CD4-positive, alpha-beta T cell treated with Interleukin-10 for 1 hour (primary cell): Measurements from ENCODE around the gene JSRP1.
A peak's percentile ranks its signal among the peaks of the same experiment; 100 is the strongest.

Experiments used
- DNase-seq: peaks from one replicate; pipeline ENCODE4 v3.0.0-alpha.2; 2020

The JSRP1 gene

DNA sequence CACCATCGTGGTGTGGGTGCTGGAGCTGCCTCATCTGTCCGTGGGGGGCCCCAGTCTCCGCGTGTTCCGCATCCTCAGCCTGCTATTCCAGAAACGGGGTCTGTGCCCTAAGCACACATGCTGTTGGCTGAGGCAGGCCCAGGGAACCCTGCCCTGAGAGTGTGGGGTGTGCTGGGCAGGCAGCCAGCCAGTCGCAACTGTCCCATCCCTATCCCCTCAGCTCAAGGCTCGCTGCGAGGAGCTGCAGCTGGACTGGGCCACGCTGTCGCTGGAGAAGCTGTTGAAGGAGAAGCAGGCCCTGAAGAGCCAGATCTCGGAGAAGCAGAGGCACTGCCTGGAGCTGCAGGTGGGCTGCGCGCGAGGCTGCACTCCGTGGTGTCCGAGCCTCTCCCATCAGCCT, 42.0 kb downstream of the JSRP1 start:
- DNase-seq = no peak

DNA sequence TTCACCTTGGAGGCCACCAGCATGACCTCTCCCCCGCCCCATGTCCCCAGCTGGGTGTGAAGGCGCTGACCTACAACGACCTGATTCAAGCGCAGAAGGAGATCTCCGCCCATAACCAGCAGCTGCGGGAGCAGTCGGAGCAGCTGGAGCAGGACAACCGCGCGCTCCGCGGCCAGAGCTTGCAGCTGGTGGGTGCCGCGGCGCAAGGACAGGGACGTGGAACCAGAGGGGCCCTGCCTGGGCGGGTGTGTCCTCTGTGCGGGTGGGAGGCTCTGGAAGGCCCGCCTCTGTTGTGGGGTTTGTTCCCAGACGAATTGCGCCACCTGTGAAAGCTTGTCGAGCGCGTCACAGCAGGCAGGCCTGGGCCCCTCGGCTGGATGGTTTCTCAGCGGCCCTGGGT, 42.4 kb downstream of the JSRP1 start:
- no peak for DNase-seq

DNA sequence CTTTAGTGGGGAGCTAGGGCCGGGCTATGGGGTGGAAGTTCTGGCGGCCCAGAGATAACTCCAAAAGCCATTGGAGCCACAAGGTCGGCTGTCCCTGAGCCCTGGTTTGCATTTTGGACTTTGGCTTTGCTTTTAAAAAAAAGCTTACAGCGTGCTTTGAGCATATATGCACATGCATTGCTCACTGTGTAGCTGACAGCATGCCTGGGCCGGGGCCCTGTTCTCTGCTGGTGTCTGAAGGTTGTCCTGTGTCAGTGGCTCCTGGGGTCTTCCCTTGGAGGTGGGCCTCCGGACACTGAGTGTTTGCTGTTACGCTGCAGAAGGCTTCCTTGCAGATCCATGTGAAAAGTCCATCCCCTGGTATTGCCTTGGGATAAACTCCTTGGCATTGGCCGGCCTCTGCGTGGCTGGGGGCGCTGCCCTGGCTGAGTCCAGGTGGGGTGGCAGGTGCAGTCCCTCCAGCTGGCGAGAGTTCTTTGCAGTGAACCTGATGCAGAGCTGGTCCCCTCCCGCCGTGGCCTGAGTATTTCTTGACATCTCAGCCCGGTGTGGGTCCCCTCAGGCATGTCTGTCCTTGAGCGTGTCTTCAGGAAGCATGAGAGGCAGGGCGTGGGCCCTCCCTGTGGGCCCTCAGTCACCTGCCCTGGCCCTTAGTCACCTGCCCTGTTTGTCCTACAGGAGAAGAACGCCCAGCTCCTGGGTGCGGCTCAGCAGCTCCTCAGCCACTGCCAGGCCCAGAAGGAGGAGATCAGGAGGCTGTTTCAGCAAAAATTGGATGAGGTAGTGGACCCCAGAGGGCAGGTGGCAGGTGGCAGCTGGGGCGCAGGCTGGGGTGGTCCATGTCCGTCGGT, 43.1 kb downstream of the JSRP1 start:
- DNase-seq = no peak

DNA sequence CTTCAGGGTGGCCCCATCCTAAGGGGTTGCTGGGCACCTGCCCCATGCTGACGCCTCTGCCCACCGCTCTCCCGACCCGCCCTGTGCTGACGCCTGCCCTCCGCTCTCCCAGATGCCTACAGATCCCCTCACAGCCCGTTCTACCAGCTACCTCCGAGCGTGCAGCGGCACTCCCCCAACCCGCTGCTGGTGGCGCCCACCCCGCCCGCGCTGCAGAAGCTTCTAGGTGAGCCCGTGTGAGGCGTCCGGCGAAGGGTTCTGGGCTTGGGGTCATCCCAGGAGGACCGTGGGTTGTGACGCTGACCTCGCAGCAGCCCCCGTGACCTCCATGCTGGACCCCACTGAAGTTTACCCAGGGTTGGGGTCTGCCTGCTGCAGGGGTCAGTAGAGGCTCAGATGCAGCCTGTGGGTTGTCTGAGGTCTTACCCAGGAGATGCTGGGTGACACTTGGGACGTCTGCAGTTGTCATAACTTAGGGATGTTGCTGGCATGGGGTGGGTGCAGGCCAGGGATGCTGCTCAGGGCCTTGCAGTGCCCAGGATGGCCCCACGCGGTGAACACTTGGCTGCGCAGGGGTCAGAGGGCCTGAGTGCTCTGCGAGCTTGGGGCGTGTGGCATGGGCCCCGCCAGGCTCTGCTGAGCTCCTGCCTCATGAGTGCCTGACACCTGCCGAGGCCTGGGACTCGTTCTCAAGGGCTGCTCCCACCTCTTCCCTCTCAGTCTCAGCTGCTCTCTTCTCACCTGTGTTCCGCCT, 45.1 kb downstream of the JSRP1 start:
- DNase-seq = no peak

DNA sequence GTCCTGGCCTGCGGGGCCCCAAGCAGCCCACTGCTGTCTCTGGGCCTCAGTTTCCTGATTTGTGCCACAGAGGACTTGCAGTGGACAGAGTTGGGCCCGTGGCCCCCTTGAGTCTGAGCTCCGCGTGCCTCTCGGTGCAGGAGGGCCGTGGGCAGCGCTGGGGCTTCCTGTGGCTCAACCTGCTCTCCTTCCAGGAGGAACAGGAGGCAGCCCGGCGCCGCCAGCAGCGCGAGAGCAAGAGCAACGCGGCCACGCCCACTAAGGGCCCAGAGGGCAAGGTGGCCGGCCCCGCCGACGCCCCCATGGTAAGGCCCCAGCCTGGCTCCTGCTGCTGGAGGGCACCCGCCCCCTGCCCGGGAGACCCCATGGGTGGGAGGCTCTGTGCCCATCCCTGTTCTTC, 46.0 kb downstream of the JSRP1 start:
- no peak for DNase-seq

DNA sequence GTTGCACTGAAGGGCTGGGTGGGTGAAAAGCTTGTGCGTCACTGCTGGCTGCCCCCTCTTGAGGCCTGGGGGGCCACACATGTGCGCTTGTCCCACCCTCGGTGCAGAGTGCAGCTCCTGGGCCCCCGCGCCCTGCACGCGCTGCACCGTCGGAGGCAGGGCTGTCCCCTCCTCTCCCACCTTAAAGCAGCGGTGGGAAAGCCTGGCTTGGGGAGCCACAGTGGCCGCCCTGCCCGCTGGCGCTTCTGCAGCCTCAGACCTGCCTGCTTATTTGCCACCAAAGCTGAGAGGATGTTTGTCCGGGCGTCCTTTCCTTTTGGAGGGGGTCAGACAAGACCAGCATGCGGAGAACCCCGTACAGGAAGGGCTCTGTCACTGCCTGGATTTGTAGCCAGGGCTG, 46.8 kb downstream of the JSRP1 start:
- no peak for DNase-seq

DNA sequence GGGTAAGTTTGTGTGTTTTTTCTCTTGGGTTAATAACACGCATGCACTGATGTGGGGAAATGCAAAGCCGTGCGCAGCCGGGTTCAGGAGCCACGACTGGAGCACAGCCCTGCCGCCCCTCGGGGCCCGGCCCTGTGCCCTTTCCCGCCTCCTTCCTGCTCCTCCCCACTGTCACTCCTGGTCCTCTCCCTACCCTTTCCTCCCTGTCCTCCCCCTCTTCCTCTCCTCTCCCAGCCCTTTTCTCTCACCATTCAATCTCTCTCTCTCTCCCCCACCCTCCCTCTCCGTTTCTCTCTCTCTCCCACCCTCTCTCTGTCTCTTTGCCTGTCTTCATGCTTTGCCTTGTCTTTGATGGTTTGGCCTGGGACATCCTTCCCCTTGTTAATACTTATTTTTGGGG, 47.2 kb downstream of the JSRP1 start:
- no peak for DNase-seq

DNA sequence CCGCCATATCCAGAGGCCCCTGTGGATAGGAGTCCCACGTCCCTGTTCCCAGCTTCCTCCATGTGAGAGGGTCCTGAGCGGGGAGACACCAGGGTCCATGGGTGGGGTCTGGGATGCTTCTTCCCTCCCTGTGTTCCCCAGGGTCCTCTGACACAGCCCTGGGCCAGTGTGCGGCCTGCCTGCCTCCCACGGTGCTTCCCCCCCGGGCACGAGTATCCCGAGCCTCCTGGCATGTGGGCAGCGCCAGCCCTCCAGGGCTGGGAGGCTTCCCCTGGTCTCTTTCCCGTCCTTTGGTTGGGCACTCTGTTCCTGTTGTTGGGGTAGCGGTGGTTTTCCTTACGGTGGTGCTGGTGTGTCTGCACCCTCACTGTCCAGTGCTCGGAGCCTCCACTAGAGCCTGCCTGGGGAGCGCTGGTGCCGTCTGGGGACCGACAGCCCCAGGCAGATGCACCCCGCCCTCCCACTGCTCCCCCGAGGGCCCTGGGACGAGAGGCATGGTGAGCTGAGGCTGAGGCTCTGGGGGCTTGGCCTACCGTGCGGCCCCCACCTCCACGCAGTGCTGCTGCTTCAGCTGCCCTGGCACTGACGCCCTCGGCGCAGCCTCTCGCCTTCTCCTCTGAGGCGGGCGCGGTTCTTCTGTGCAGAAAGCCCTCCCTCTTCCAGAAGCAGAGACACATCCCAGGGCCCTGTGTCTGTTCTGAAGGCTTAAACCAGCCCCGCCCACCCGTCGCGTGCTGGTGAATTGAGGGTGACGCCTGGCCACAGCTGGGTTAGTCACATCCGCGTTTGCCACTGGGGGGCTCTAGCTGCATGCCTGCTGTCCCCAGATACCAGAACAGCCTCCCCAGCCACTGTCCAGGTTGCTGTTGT, 48.0 kb downstream of the JSRP1 start:
- DNase-seq = peak; percentile 26

DNA sequence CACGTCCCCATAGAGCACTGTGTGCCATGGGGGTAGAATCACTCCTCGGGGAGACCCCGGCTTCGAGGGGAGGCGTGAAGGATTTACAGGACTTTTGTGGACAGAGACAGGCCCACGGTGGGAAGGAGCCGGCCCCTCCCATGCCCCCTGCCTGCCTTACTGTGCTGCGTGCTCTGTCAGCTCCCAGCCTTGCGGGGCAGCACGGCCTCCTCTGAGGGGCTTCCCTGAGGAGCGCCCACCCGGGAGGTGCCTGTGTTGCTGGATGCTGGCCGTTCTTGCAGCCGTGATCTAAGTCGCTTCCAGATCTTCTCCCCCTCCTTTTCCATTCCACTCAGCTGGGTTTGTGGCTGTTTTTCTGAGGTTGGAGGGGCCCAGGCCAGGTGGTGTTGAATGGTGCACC, 49.2 kb downstream of the JSRP1 start:
- DNase-seq = no peak

DNA sequence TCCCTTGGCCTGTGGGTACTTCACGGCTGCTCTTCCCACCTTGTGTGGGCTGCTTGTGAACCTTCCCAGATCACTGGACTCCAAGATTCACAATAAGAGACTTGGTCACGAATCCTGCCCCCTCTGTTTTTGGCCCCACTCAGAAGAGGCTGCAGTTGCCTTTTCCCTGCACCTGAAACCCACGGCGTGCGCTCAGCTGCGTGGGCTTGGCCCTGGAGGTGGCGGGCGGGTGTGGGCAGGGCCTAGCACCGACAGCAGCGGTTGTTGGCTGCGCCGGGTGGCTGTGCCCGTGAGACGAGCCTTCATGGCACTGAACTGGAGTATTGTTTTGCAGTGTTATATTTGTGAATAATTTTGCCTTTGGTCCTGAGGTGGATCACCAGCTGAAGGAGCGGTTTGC, 53.9 kb downstream of the JSRP1 start:
- no peak for DNase-seq
